ENCODE measurements around the gene GSE1. TPM values are rescaled to one million over a fixed set of nuclear protein-coding genes. Genes with fewer than 3 reads are reported as not detected.
A peak's percentile ranks its signal among the peaks of the same experiment; 100 is the strongest.

GSE1 gene
- total RNA-seq, 1 experiment from 2014 or later: 90.2 TPM

DNA sequence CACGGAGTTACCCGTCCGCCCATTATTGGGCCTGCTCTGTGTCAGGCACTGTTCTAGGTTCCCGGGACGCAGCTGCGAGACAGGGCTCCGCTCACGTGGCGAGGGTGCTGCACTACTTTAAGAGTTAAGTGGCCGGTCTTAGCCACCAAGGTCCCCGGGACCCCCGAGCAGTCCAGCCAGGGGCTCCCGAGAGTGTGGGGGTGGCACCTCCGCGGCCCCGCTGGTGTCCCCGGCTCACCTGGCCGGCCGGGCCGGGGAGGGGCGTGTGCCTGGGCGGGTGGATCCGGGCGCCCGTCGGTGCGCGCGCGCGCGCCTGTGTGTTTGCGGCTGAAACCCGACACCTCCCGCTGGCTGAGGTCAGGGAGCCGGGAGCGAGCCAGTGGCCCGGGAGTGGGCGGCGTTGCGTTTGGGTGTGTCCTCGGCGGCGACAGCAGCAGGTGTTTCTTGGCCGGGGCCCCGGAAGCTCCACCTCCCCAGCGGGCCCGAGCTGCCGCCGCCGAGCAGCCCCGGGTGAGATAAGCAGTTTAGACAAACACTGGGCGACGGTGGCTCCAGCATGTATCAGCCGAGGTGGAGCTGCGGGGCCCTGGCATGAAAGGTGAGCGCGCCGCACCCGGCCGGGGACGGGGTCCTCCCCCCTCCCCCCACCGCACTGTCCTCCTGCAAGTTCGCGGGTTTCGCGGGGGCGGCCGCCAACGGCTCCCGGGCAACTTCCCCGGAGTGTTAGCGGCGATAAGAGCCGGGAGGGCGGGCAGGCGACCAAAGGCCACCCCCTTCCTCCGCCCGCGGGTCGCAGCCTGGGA lies at the start of gene GSE1 (continued):
- TF ChIP-seq, protein P1, sequence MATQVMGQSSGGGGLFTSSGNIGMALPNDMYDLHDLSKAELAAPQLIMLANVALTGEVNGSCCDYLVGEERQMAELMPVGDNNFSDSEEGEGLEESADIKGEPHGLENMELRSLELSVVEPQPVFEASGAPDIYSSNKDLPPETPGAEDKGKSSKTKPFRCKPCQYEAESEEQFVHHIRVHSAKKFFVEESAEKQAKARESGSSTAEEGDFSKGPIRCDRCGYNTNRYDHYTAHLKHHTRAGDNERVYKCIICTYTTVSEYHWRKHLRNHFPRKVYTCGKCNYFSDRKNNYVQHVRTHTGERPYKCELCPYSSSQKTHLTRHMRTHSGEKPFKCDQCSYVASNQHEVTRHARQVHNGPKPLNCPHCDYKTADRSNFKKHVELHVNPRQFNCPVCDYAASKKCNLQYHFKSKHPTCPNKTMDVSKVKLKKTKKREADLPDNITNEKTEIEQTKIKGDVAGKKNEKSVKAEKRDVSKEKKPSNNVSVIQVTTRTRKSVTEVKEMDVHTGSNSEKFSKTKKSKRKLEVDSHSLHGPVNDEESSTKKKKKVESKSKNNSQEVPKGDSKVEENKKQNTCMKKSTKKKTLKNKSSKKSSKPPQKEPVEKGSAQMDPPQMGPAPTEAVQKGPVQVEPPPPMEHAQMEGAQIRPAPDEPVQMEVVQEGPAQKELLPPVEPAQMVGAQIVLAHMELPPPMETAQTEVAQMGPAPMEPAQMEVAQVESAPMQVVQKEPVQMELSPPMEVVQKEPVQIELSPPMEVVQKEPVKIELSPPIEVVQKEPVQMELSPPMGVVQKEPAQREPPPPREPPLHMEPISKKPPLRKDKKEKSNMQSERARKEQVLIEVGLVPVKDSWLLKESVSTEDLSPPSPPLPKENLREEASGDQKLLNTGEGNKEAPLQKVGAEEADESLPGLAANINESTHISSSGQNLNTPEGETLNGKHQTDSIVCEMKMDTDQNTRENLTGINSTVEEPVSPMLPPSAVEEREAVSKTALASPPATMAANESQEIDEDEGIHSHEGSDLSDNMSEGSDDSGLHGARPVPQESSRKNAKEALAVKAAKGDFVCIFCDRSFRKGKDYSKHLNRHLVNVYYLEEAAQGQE (IDR thresholded peaks at IDR 0.05; ENCODE audit: low read depth): no peak
- TF ChIP-seq YY1 (IDR thresholded peaks at IDR 0.05; ENCODE audit: extremely low read depth, insufficient replicate concordance, low read depth, low read length): peak; percentile 35

DNA sequence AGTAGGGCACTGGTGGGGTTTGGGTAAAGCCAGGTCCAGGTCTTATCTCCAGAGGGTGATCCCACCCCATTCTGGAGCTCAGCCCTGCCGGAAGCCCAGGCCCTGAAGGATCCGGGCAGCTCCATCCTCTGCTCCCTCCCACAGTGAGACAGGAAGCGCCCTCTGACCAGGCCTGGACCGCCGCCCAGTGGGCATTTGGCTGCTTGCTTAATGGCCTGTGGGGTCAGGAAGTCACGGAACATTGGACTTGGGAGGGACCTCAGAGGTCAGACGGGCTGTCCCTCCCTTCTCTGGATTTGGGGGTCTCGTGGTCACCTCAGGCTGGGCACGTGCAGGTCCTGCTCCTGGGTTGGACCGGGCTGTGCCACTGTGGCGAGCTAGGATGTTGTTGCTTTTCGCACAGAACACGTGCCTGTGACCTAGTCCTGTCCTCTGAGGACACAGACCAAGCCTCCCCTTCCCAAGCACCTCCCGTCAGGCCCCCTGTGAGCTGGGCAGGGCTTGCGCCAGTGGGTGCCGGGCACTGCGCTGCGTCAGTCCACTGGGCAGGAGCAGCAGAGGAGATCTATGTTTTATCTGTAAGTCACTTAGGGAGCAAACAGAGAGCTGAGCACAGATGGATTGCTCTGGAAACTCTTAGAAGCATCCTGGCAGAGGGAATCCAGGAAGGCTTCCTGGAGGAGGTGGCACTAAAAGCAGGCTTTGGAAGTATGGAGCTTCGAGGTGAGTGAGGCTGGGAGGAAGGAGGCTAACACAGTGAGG lies 49.4 kb upstream of the GSE1 start:
- H3K4me1 ChIP-seq (ENCODE audit: control insufficient read depth in 1 of 2, insufficient read depth in 2 of 2, low read length in 2 of 2): peaks cover 17 to 29% of the 10 kb centered on the region in 2 experiments
- RAD21 ChIA-PET (ENCODE audit: low non-redundant PET in 1 of 2, low total read pairs in 2 of 2, uncharacterized antibody in 2 of 2, unreplicated experiment in 2 of 2): no interaction called here
- CTCF ChIA-PET: interaction anchor here (1.0 to 2.5 kb wide), 10 partner anchors 9 to 148 kb away, joined by 3 to 14 read pairs (median 3); no protein-coding TSS in a partner anchor
- H3K4me2 ChIP-seq (ENCODE audit: low read length): no peak overlapping the region
- H3K9me2 ChIP-seq (ENCODE audit: insufficient read depth): no peaks in the 10 kb centered on the region
- no peaks in the 10 kb centered on the region for H3K36me3 ChIP-seq (ENCODE audit: control insufficient read depth in 1 of 2, insufficient read depth in 2 of 2, low read length in 2 of 2)
- no peaks in the 10 kb centered on the region; the same call in 1 of the 2 replicates for H4K20me1 ChIP-seq (ENCODE audit: insufficient read depth)
- TF ChIP-seq FOSL1 (IDR thresholded peaks at IDR 0.05; ENCODE audit: low read depth) (no peak), POLR2AphosphoS5 (IDR thresholded peaks at IDR 0.05; ENCODE audit: low read depth, low read length) (no peak), ELF1 (IDR thresholded peaks at IDR 0.05; ENCODE audit: borderline replicate concordance, low read depth) (no peak), EGR1 (IDR thresholded peaks at IDR 0.05; ENCODE audit: low read depth) (no peak), EZH2phosphoT487 (IDR thresholded peaks at IDR 0.05; ENCODE audit: borderline replicate concordance) (no peak), TCF7L2 (IDR thresholded peaks at IDR 0.05; ENCODE audit: borderline replicate concordance, extremely low read depth, insufficient read depth, insufficient read length) (no peak), SP1 (IDR thresholded peaks at IDR 0.05; ENCODE audit: low read depth) (no peak)
- TF ChIP-seq, protein P2, sequence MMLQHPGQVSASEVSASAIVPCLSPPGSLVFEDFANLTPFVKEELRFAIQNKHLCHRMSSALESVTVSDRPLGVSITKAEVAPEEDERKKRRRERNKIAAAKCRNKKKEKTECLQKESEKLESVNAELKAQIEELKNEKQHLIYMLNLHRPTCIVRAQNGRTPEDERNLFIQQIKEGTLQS (IDR thresholded peaks at IDR 0.05): no peak
- TF ChIP-seq, protein P1 (IDR thresholded peaks at IDR 0.05; ENCODE audit: low read depth): no peak
- POLR2A ChIA-PET: interaction anchor here (0.7 kb wide), 1 partner anchor 9 kb away, joined by 3 read pairs; no protein-coding TSS in a partner anchor
- H3K9ac ChIP-seq (ENCODE audit: low read length): no peak overlapping the region
- H3K9me3 ChIP-seq (ENCODE audit: control insufficient read depth in 1 of 2, insufficient read depth in 1 of 2, low read depth in 1 of 2, low read length in 2 of 2): no peaks in the 10 kb centered on the region
- DNase-seq (ENCODE audit: low read depth, low spot score): no peak
- no peaks in the 10 kb centered on the region for H3K27me3 ChIP-seq (ENCODE audit: insufficient read depth, low read length)
- H2AFZ ChIP-seq (ENCODE audit: low read depth, low read length, poor library complexity, severe bottlenecking): no peak overlapping the region
- no peak for ATAC-seq
- H3K4me3 ChIP-seq (replicated peaks in 1 of 2; ENCODE audit: low read depth in 1 of 2, low read length in 2 of 2): no peak overlapping the region
- peaks cover 3% of the 10 kb centered on the region; the same call in 1 of the 2 replicates for H3K79me2 ChIP-seq (ENCODE audit: insufficient read depth, low read length)
- intact Hi-C loops (cut with micrococcal nuclease): no loop called here
- BruUV-seq (replicated peaks): no TSS peak
- H3K27ac ChIP-seq (ENCODE audit: low read depth, low read length): no peak overlapping the region
